Small intestine (tissue), 7 donors: ENCODE measurements around the gene FAAP20. TPM values are rescaled to one million over a fixed set of nuclear protein-coding genes. Genes with fewer than 3 reads are reported as not detected.

Source experiments
- DNase-seq, 2 donors: peaks; one replicate each; pipeline versions ENCODE4 v3.0.0 to v3.0.0-alpha.2; 2013
- FAIRE-seq: peaks from 2 replicates; lab custom pipeline; 2012; peaks lifted over from hg19 to GRCh38; lab: Jason Lieb, UNC
- H3K27ac ChIP-seq, 3 donors: one replicate each; pipeline ENCODE4 v1.5.1; 2013; ENCODE audit warnings: low read length in 2 of 3, mild to moderate bottlenecking in 2 of 3, control low read depth in 1 of 3, inconsistent platforms in 1 of 3, low read depth in 1 of 3, moderate library complexity in 1 of 3
- H3K27me3 ChIP-seq, 3 donors: one replicate each; pipeline ENCODE4 v1.6.1; 2013; ENCODE audit warnings: low read length in 3 of 3, inconsistent platforms in 1 of 3; ENCODE audit not compliant: control insufficient read depth in 3 of 3, insufficient read depth in 3 of 3
- H3K36me3 ChIP-seq, 3 donors: one replicate each; pipeline ENCODE4 v1.6.1; 2013; ENCODE audit warnings: low read length in 3 of 3, inconsistent platforms in 1 of 3, low read depth in 1 of 3, mild to moderate bottlenecking in 1 of 3, moderate library complexity in 1 of 3; ENCODE audit not compliant: control insufficient read depth in 3 of 3, insufficient read depth in 2 of 3
- H3K4me1 ChIP-seq, 3 donors: one replicate each; pipeline ENCODE4 v1.6.1; 2013; ENCODE audit warnings: low read length in 2 of 3, inconsistent platforms in 1 of 3, low read depth in 1 of 3, mild to moderate bottlenecking in 1 of 3, moderate library complexity in 1 of 3; ENCODE audit not compliant: control insufficient read depth in 3 of 3, insufficient read depth in 2 of 3
- H3K4me3 ChIP-seq, 3 donors: one replicate each; pipeline ENCODE4 v1.5.1; 2013; ENCODE audit warnings: low read length in 3 of 3, control low read depth in 1 of 3, inconsistent platforms in 1 of 3, low read depth in 1 of 3, mild to moderate bottlenecking in 1 of 3, moderate library complexity in 1 of 3
- H3K9me3 ChIP-seq, 2 donors: one replicate each; pipeline ENCODE4 v1.6.1; 2013; ENCODE audit warnings: low read depth in 1 of 2, low read length in 1 of 2; ENCODE audit not compliant: control insufficient read depth in 2 of 2, insufficient read depth in 1 of 2
- WGBS, 3 donors: extraction: QIAGEN DNeasy Blood & Tissue Kit; methylation state at CpG; one replicate each; pipeline ENCODE4 v1.1.7; 2013; 5-methylcytosine and 5-hydroxymethylcytosine counted together
- polyA plus RNA-seq, 4 donors: library from polyadenylated mRNA; stranded (reverse) in 3 of 4; unstranded in 1 of 4; fragments of 200-250 nt in 3 of 4; fragments of 120-200 nt in 1 of 4; gene quantifications; one replicate each; pipeline versions ENCODE4 v1.2.1 to v1.2.3, GENCODE V29; 2013
- donor health status: healthy with polysubstance abuse.
- donor health status: control.
- donor health status: control.
- donor health status: Bipolar disorder and iron deficiency.
- donor health status: healthy.

The FAAP20 gene
- polyA plus RNA-seq, 4 donors: 20.6 to 52.3 (median 45.4) TPM

DNA sequence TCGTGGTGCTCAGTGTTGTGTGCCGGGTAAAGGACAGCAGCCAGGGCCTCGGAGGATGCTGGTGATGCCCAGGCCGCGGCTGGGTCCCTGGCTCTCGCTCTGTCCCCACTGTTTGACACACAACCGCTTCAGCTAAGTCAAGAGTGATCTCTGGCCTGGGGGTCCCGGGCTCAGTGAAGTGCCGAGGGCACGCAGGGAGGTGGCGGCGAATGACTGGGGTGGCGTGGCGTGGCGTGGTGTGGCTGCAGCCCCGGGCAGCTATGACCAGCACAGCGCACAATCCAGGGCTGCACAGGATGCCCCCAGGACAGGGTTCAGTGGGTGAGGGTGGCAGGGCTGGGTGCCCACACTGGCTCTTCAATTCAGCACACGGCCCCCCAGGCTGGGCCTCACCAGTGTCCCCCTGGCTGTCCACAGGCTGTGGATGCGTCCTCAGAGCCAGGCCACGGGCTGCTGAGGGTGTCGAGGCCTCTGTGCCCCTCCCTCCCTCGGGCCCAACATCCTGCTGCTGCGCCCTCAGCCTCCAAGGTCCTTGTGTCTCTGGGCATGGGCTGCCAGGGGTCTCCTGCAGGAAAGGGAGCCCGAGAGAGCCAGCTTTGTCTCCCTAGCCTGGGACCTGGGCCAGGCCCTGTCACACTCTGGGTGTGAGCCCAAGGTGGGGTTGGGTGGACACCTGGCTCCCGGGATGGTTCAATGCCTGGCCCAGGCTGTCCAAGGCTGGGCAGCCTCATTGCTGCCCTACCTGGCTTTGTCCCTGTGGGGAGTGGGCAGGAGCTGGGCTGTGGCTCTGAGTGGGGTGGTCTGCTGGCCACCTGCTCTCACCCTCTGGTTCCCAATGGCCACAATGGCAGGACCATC lies 21.6 kb upstream of the FAAP20 start:
- no peak for DNase-seq
- Histone ChIP-seq H3K9me3 (peaks cover 0 to 4% of the 10 kb centered on the region in 2 donors), H3K4me3 (no peak overlapping the region), H3K4me1 (peaks cover 3 to 31% (median 5%) of the 10 kb centered on the region in 3 donors), H3K27ac (no peak overlapping the region), H3K27me3 (no peaks in the 10 kb centered on the region), H3K36me3 (no peaks in the 10 kb centered on the region)
- WGBS, 3 donors: 79 to 91% (median 91%) methylated on average over 19 to 25 of the region's 25 CpGs
- FAIRE-seq: no peak

DNA sequence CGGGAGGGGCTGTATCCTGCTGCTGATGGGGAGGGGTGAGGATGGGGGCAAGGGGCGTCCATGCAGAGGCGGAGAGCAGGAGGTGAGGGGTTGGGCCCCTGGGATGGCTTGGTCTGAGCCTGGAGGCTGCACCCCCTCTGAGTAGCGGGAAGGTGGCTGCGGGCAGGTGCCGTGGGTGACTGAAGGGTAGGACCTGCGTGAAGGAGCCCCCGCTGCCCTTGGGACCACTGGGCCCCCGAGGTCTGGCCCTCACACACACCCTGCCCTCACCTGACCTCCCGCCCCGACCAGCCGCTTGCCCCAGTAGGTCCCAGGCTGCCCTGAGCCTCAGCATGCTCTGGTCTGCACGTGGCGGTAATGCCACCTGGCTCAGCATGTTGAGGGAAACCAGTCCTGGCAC lies 20.8 kb upstream of the FAAP20 start:
- H3K4me3 ChIP-seq: no peak overlapping the region
- H3K27me3 ChIP-seq: no peaks in the 10 kb centered on the region
- peaks cover 0 to 4% of the 10 kb centered on the region in 2 donors for H3K9me3 ChIP-seq
- no peaks in the 10 kb centered on the region for H3K36me3 ChIP-seq
- peaks cover 3 to 31% (median 5%) of the 10 kb centered on the region in 3 donors for H3K4me1 ChIP-seq
- WGBS, 3 donors: 85 to 89% (median 88%) methylated on average over 13 to 14 of the region's 14 CpGs
- no peak for FAIRE-seq
- DNase-seq: no peak
- H3K27ac ChIP-seq: peak overlapping the region in 1 of 3 donors; percentile 89

DNA sequence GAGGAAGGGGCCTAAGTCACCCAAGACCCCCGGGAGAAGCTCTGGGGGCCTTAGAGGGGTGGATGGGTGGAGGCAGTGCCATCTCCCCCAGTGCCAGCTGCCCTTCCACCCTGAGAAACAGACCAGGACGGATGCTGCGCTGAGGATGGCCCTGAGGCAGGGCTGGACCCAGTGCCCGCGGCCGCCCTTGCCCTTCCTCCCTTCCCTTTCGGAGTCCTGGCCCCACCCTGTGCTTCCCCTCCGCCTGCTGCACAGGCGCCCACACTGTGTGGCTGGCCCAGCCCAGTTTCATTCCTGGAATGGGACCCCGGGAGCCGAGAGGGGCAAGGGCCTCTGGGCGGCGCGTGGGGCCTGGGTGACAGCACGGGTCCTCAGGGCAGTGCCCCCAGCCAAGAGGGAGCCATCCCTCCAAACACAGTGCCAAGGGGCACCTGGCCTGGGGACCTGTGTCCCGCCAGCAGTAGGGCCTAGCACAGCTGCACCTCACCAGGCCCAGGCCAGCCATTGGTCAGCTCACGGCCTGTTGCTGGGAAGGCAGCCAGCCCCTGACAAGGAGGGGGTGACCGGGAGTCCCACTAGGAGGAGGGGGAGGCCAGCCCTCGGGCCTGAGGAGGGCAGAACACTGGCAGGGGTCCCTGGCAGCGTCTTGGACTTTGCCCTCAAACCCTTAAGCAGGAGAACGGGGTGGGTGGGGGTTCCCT lies 20.1 kb upstream of the FAAP20 start:
- DNase-seq (peak in 1 of 2 donors; percentile 37), FAIRE-seq (no peak)
- Histone ChIP-seq H3K9me3 (peaks cover 0 to 4% of the 10 kb centered on the region in 2 donors), H3K36me3 (no peaks in the 10 kb centered on the region), H3K27ac (peak overlapping the region in 2 of 3 donors; percentile 89 to 96), H3K27me3 (no peaks in the 10 kb centered on the region), H3K4me3 (no peak overlapping the region), H3K4me1 (peaks cover 3 to 32% (median 5%) of the 10 kb centered on the region in 3 donors)
- WGBS, 3 donors: 55 to 71% (median 68%) methylated on average over 15 to 21 of the region's 21 CpGs

DNA sequence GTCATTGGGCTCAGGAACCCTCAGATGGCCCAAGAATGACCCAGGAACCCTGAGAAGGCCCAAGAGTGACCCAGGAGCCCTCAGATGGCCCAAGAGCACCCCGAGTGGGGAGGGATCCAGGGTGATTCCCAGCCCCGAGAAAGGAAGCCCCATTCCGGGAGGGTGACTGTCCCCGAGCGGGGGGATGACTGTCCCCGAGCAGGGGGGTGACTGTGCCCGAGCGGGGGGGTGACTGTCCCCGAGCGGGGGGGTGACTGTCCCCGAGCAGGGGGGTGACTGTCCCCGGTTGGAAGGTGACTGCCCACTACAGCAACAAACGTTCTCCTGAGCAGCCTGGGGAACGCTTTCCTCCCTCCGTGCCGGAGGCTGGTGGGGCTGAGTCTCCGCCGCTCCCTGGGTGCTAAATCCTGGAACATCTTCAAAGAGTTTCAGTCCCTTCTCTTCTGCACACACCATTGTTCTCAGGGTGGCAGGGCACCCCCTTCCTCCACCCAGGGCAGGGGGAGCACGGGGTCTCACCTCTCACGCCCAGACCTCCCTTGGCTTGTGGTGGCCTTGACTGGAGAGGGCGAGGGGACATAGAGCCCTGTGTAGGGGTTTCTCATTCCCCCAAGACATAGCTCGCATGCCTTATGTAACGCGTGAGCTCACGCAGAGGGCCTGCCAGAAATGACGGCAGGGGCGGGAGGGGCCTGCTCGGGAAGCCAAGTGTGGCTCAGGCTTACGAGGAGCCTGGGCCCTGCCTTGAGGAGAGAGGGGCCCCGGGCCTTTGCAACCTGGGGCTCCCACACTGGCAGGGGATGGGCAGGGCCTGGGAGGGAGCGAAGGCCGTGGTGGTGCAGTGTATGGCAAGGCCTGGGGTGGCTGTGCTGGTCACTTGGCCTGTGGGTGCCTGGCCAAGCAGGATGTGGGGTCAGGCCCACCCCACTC lies 19.3 kb upstream of the FAAP20 start:
- H3K36me3 ChIP-seq: no peaks in the 10 kb centered on the region
- FAIRE-seq (no peak), DNase-seq (peak in 1 of 2 donors; percentile 51)
- peaks cover 3 to 41% (median 5%) of the 10 kb centered on the region in 3 donors for H3K4me1 ChIP-seq
- no peaks in the 10 kb centered on the region for H3K9me3 ChIP-seq
- 61 to 89% (median 70%) methylated on average over 18 to 32 of the region's 32 CpGs for WGBS, 3 donors
- H3K4me3 ChIP-seq: no peak overlapping the region
- H3K27ac ChIP-seq: peak overlapping the region; percentile 66 to 96 (median 89)
- no peaks in the 10 kb centered on the region for H3K27me3 ChIP-seq

DNA sequence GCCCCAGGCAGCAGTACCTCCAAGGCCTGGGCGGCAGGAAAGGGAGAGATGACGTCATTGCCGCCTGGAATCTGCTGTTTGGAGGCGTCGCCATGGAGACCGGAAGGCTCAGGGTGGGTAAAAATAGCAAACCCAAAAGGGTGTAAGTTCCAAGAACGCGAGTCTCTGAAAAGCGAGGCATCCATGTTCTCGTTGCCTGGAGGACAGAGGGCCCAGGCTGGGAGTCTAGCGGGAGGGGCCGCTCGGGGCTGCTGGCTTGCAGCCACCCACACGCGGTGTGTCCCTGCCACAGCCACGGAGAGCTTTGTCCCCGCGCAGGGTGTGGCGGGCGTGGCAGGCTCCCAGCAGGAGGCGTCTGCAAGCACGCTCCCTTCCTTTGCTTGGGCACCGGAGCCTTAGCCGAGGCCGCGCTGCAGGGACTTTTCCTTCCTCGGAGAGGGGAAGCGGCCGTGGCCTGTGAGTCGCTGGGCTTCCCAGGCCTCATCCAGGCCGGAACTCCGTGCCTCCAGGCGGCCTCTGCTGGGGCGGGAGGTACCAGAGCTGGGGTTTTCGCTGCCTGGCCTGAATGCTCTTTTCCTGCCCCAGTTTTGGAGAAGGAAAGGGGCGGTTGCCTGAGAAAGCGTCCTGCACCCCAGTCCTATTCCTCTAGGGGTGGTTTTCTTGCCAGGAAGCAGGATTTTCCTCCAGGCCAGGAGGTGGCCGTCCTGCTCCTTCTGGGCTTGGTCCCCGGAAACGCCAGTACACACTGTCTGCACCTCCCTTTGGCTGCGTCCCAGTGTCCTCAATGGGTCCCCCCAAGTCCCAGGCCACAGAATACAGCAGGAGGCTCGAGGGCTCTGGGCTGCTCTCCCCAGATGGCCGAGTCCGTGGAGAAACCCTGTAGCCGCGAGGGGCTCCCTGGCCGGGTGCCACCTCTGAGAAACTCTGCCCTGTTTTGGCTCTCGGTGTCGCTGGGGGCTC lies 18.2 kb upstream of the FAAP20 start:
- Histone ChIP-seq H3K27ac (peak overlapping the region; percentile 66 to 96 (median 89)), H3K27me3 (no peaks in the 10 kb centered on the region), H3K4me1 (peaks cover 3 to 51% (median 7%) of the 10 kb centered on the region in 3 donors), H3K4me3 (peak overlapping the region in 2 of 3 donors; percentile 4 to 14), H3K36me3 (no peaks in the 10 kb centered on the region), H3K9me3 (no peaks in the 10 kb centered on the region)
- FAIRE-seq: no peak
- DNase-seq: peak; percentile 81 to 94
- 11 to 17% (median 12%) methylated on average over 48 to 49 of the region's 49 CpGs for WGBS, 3 donors

- FAIRE-seq (no peak), DNase-seq (no peak)
- WGBS, 3 donors: 44 to 47% (median 44%) methylated on average over 10 of the region's 10 CpGs
- H3K36me3 ChIP-seq: no peaks in the 10 kb centered on the region
- peak overlapping the region in 2 of 3 donors; percentile 89 to 96 for H3K27ac ChIP-seq
- peak overlapping the region in 1 of 3 donors; percentile 16 for H3K4me3 ChIP-seq
- H3K27me3 ChIP-seq: no peaks in the 10 kb centered on the region
- H3K9me3 ChIP-seq: no peaks in the 10 kb centered on the region
- H3K4me1 ChIP-seq: peaks cover 3 to 57% (median 9%) of the 10 kb centered on the region in 3 donors
Measured at GRCh38 chr1:2212274-2212531, 17.6 kb upstream of the FAAP20 start.

- H3K4me1 ChIP-seq: peaks cover 4 to 67% (median 10%) of the 10 kb centered on the region in 3 donors
- DNase-seq: no peak
- WGBS, 3 donors: 93 to 95% (median 94%) methylated on average over 10 to 13 of the region's 13 CpGs
- H3K4me3 ChIP-seq: no peak overlapping the region
- no peak overlapping the region for H3K27ac ChIP-seq
- H3K27me3 ChIP-seq: no peaks in the 10 kb centered on the region
- no peaks in the 10 kb centered on the region for H3K9me3 ChIP-seq
- no peak for FAIRE-seq
- no peaks in the 10 kb centered on the region for H3K36me3 ChIP-seq
Measured at GRCh38 chr1:2210786-2211185, 16.2 kb upstream of the FAAP20 start.
